IMR-90 (cell line): ENCODE results near the gene ZNF397. TPM values are rescaled to one million over a fixed set of nuclear protein-coding genes. Genes with fewer than 3 reads are reported as not detected.

ENCODE experiments used
- ATAC-seq: fragments of 200-7000 bp; cut with Tn5 transposase; 2 replicates; pipeline ENCODE4 v1.9.1; 2020; ENCODE audit warnings: low read depth, mild to moderate bottlenecking, moderate library complexity
- BruUV-seq: library from RNA; stranded (reverse); fragments of 400-500 nt; replicated peaks from 2 replicates; lab custom pipeline; 2021; lab: Mats Ljungman, UMichigan
- CTCF ChIA-PET: fragments of 300-600 bp; formaldehyde crosslinking; extraction: SDS; loops from one replicate; lab custom pipeline; 2021; ENCODE audit warnings: antibody characterized with exemption; lab: Yijun Ruan, JAX
- POLR2A ChIA-PET: fragments of 300-600 bp; sonication (Branson Sonifier 250); formaldehyde crosslinking; loops from one replicate; lab custom pipeline; 2022; ENCODE audit warnings: antibody characterized with exemption; ENCODE audit not compliant: unreplicated experiment; lab: Charles Lee
- DNase-seq: peaks from one replicate; pipeline ENCODE4 v3.0.0; 2013
- H2AFZ ChIP-seq: replicated peaks from 2 replicates; pipeline ENCODE3; 2013; ENCODE audit warnings: low read length, mild to moderate bottlenecking; ENCODE audit not compliant: poor library complexity
- H2AK5ac ChIP-seq: 2 replicates; pipeline ENCODE4 v1.6.1; 2013; ENCODE audit warnings: low read depth, low read length, inconsistent platforms
- H2AK9ac ChIP-seq: replicated peaks from 2 replicates; pipeline ENCODE3; 2013; ENCODE audit warnings: mild to moderate bottlenecking, low read depth, low read length, moderate library complexity; ENCODE audit not compliant: poor library complexity
- H2BK120ac ChIP-seq: 2 replicates; pipeline ENCODE4 v1.6.1; 2013; ENCODE audit warnings: low read depth, low read length, inconsistent platforms
- H2BK15ac ChIP-seq: 3 replicates; pipeline ENCODE4 v1.6.1; 2013; ENCODE audit warnings: low read depth, low read length, inconsistent platforms
- H2BK20ac ChIP-seq: 2 replicates; pipeline ENCODE4 v1.6.1; 2013; ENCODE audit warnings: low read depth, mild to moderate bottlenecking, inconsistent platforms, low read length, moderate library complexity
- H2BK5ac ChIP-seq: 2 replicates; pipeline ENCODE4 v1.6.1; 2013; ENCODE audit warnings: mild to moderate bottlenecking, low read depth, low read length, inconsistent platforms; ENCODE audit not compliant: poor library complexity, severe bottlenecking
- H3K14ac ChIP-seq: replicated peaks from 2 replicates; pipeline ENCODE4 v1.6.1; 2013; ENCODE audit warnings: low read depth, low read length, inconsistent platforms
- H3K18ac ChIP-seq: 2 replicates; pipeline ENCODE4 v1.6.1; 2013; ENCODE audit warnings: low read depth, low read length, control low read depth
- H3K23ac ChIP-seq: 2 replicates; pipeline ENCODE4 v1.6.1; 2013; ENCODE audit warnings: low read depth, low read length, inconsistent platforms
- H3K27ac ChIP-seq: 2 replicates; pipeline ENCODE4 v1.5.1; 2013; ENCODE audit warnings: mild to moderate bottlenecking, control low read depth, low read length; ENCODE audit not compliant: insufficient read depth
- H3K27me3 ChIP-seq: 2 replicates; pipeline ENCODE4 v1.6.1; 2013; ENCODE audit warnings: low read length; ENCODE audit not compliant: control insufficient read depth, insufficient read depth
- H3K36me3 ChIP-seq: 2 replicates; pipeline ENCODE4 v1.6.1; 2013; ENCODE audit warnings: low read length, mixed read lengths; ENCODE audit not compliant: control insufficient read depth, insufficient read depth
- H3K4ac ChIP-seq: 2 replicates; pipeline ENCODE4 v1.6.1; 2013; ENCODE audit warnings: low read depth, low read length, inconsistent platforms
- H3K4me1 ChIP-seq: 2 replicates; pipeline ENCODE4 v1.6.1; 2013; ENCODE audit warnings: low read length, mixed read lengths; ENCODE audit not compliant: control insufficient read depth, insufficient read depth
- H3K4me2 ChIP-seq: 2 replicates; pipeline ENCODE4 v1.6.1; 2013; ENCODE audit warnings: low read depth, mild to moderate bottlenecking, control low read depth, low read length, moderate library complexity
- H3K4me3 ChIP-seq: 2 replicates; pipeline ENCODE4 v1.5.1; 2013; ENCODE audit warnings: low read depth, mild to moderate bottlenecking, control low read depth, low read length, moderate library complexity; ENCODE audit not compliant: insufficient read depth
- H3K56ac ChIP-seq: 2 replicates; pipeline ENCODE4 v1.6.1; 2013; ENCODE audit warnings: low read length, inconsistent platforms; ENCODE audit not compliant: insufficient read depth; ENCODE audit errors: extremely low read depth
- H3K79me1 ChIP-seq, 2 experiments: 2 replicates each; pipeline ENCODE4 v1.6.1; 2013; ENCODE audit warnings: low read length in 2 of 2, inconsistent platforms in 1 of 2, low read depth in 1 of 2
- H3K9ac ChIP-seq: 2 replicates; pipeline ENCODE4 v1.6.1; 2013; ENCODE audit warnings: low read depth, low read length, control low read depth
- H3K9me1 ChIP-seq: 2 replicates; pipeline ENCODE4 v1.6.1; 2013; ENCODE audit warnings: low read length, inconsistent platforms; ENCODE audit not compliant: insufficient read depth
- H3K9me3 ChIP-seq: 2 replicates; pipeline ENCODE4 v1.6.1; 2013; ENCODE audit warnings: low read length; ENCODE audit not compliant: control insufficient read depth, insufficient read depth
- H4K20me1 ChIP-seq: 2 replicates; pipeline ENCODE4 v1.6.1; 2013; ENCODE audit warnings: low read length, inconsistent platforms; ENCODE audit not compliant: insufficient read depth
- H4K5ac ChIP-seq: 2 replicates; pipeline ENCODE4 v1.6.1; 2013; ENCODE audit warnings: mild to moderate bottlenecking, low read depth, low read length, control low read depth
- H4K8ac ChIP-seq, 2 experiments: 2 replicates each; pipeline ENCODE4 v1.6.1; 2013; ENCODE audit warnings: low read depth in 2 of 2, low read length in 2 of 2, control low read depth in 1 of 2, inconsistent platforms in 1 of 2
- H4K91ac ChIP-seq: 2 replicates; pipeline ENCODE4 v1.6.1; 2013; ENCODE audit warnings: low read depth, low read length, inconsistent platforms; ENCODE audit not compliant: insufficient read depth
- CHD1 ChIP-seq: IDR thresholded peaks from 2 replicates; pipeline ENCODE4 v1.6.1; 2012; ENCODE audit warnings: low read depth, low read length, improper control_type of control experiment
- MAFK ChIP-seq: IDR thresholded peaks from 2 replicates; pipeline ENCODE4 v1.6.1; 2012; ENCODE audit warnings: low read depth, low read length, improper control_type of control experiment
- WGBS, 2 experiments: methylation state at CpG; one replicate each; pipeline versions ENCODE4 v1.1.5 to v1.1.7; 2013; ENCODE audit warnings: missing lambda C conversion rate in 2 of 2; ENCODE audit not compliant: insufficient read length in 1 of 2; ENCODE audit errors: extremely low coverage in 2 of 2; 5-methylcytosine and 5-hydroxymethylcytosine counted together
- dilution Hi-C: fragments of 300-500 bp; cut with HindIII; formaldehyde crosslinking; loops from one replicate; pipeline ENCODE4 v1.14.3; 2018; ENCODE audit warnings: low sequenced_read_pairs; ENCODE audit not compliant: unreplicated experiment
- in situ Hi-C: fragments of 300-500 bp; cut with MboI; formaldehyde crosslinking; loops from 3 replicates; pipeline ENCODE4 v1.14.3; 2019; ENCODE audit warnings: low sequenced_read_pairs, inconsistent platforms, mixed read lengths
- intact Hi-C: fragments of 100-400 bp; cut with micrococcal nuclease; formaldehyde crosslinking; loops from 2 replicates; pipeline ENCODE4 v1.10.0; 2022
- polyA plus RNA-seq, 3 experiments: library from polyadenylated mRNA; depleted of rRNA; stranded (reverse); fragments of >200 nt; gene quantifications; 2 replicates each; pipeline ENCODE4 v1.2.3, GENCODE V29; 2012; ENCODE audit warnings: low replicate concordance in 1 of 3
- total RNA-seq: library from RNA; depleted of rRNA; stranded (reverse); fragments of >200 nt; gene quantifications from 2 replicates; pipeline ENCODE4 v1.2.3, GENCODE V29; 2012

ZNF397 gene
- total and polyA plus RNA-seq, 2 of the 4 experiments (the other 2 are of a cell fraction), result 5.5 to 9.9 TPM

DNA sequence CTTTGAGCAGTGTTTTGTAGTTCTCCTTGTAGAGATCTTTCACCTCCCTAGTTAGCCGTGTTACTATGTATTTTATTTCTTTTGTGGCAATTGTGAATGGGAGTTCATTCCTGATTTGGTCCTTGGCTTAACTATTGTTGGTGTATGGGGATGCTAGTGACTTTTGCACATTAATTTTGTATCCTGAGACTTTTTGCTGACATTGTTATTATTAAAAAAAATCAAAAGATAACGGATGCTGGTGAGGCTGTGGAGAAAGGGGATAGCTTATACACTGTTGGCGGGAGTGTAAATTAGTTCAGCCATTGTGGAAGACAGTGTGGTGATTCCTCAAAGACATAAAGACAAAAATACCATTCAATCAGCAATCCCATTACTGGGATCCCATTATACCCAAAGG, 17.0 kb upstream of the ZNF397 start:
- Histone ChIP-seq H2AFZ (no peak overlapping the region), H4K5ac (no peak overlapping the region), H4K91ac (no peak overlapping the region), H2AK5ac (no peak overlapping the region), H3K36me3 (no peaks in the 10 kb centered on the region), H3K4me3 (no peak overlapping the region), H4K8ac (no peak overlapping the region), H3K4me2 (no peak overlapping the region), H3K14ac (no peak overlapping the region), H3K9me1 (no peaks in the 10 kb centered on the region), H3K27ac (no peak overlapping the region), H2AK9ac (no peak overlapping the region), H3K9ac (no peak overlapping the region), H2BK5ac (no peak overlapping the region), H2BK15ac (no peak overlapping the region), H3K27me3 (no peaks in the 10 kb centered on the region; the same call in 1 of the 2 replicates), H3K23ac (no peak overlapping the region), H3K79me1 (no peaks in the 10 kb centered on the region), H3K18ac (no peak overlapping the region), H3K9me3 (no peaks in the 10 kb centered on the region), H3K4me1 (peaks cover 2% of the 10 kb centered on the region; the same call in 1 of the 2 replicates), H2BK120ac (no peak overlapping the region), H4K20me1 (no peaks in the 10 kb centered on the region), H3K56ac (no peak overlapping the region), H2BK20ac (no peak overlapping the region), H3K4ac (no peak overlapping the region)
- CTCF ChIA-PET, result no interaction called here
- intact Hi-C loops (no loop called here), dilution Hi-C loops (no loop called here), in situ Hi-C loops (no loop called here)
- BruUV-seq, result no TSS peak
- POLR2A ChIA-PET, result no interaction called here
- TF ChIP-seq MAFK (peak; percentile 60), CHD1 (no peak)
- no CpG with 5 or more reads among the region's 3 CpGs for WGBS, 2 experiments
- ATAC-seq (no peak), DNase-seq (no peak)
